Mesenchymal stem cell (in vitro differentiated cells and primary cell): ENCODE data around the gene PCDHGA1.
"Not testable (repeated sequence)": the region's sequence is repeated elsewhere in the genome, so short reads cannot be mapped to it uniquely, and the experiment has no call there.

Experiments
- DNase-seq: peaks from one replicate; pipeline ENCODE4 v3.0.0-alpha.2; 2013
- H2AFZ ChIP-seq: one replicate; pipeline ENCODE4 v1.6.1; 2013; ENCODE audit warnings: low read depth, mild to moderate bottlenecking, control low read depth, inconsistent platforms, low read length, moderate library complexity
- H2AK5ac ChIP-seq: 2 replicates; pipeline ENCODE4 v1.6.1; 2013; ENCODE audit warnings: low read length, moderate library complexity, mild to moderate bottlenecking, inconsistent platforms; ENCODE audit not compliant: severe bottlenecking
- H2BK120ac ChIP-seq: one replicate; pipeline ENCODE4 v1.6.1; 2013; ENCODE audit warnings: low read depth, mild to moderate bottlenecking, inconsistent platforms, low read length, moderate library complexity
- H2BK12ac ChIP-seq, 2 experiments: one replicate each; pipeline ENCODE4 v1.6.1; 2013; ENCODE audit warnings: inconsistent platforms in 2 of 2, low read length in 2 of 2, mild to moderate bottlenecking in 2 of 2, moderate library complexity in 2 of 2, control low read depth in 1 of 2
- H2BK15ac ChIP-seq: one replicate; pipeline ENCODE4 v1.6.1; 2013; ENCODE audit warnings: mild to moderate bottlenecking, low read depth, inconsistent platforms; ENCODE audit not compliant: poor library complexity, severe bottlenecking
- H2BK5ac ChIP-seq: 2 replicates; pipeline ENCODE4 v1.6.1; 2013; ENCODE audit warnings: low read depth, mild to moderate bottlenecking, low read length, control low read depth, inconsistent platforms; ENCODE audit not compliant: poor library complexity, severe bottlenecking
- H3K14ac ChIP-seq, 2 experiments: one replicate each; pipeline ENCODE4 v1.6.1; 2013; ENCODE audit warnings: inconsistent platforms in 2 of 2, low read length in 2 of 2, control low read depth in 1 of 2, mild to moderate bottlenecking in 1 of 2, moderate library complexity in 1 of 2
- H3K18ac ChIP-seq, 2 experiments: one replicate each; pipeline ENCODE4 v1.6.1; 2013; ENCODE audit warnings: inconsistent platforms in 2 of 2, low read length in 2 of 2, control low read depth in 1 of 2, low read depth in 1 of 2, mild to moderate bottlenecking in 1 of 2
- H3K23ac ChIP-seq, 2 experiments: one replicate each; pipeline ENCODE4 v1.6.1; 2013; ENCODE audit warnings: inconsistent platforms in 2 of 2, low read length in 2 of 2, mild to moderate bottlenecking in 2 of 2, moderate library complexity in 2 of 2, control low read depth in 1 of 2
- H3K27ac ChIP-seq: 2 replicates; pipeline ENCODE4 v1.5.1; 2013; ENCODE audit warnings: mild to moderate bottlenecking, moderate library complexity, low read length, control low read depth, inconsistent platforms; ENCODE audit not compliant: poor library complexity, severe bottlenecking
- H3K27me3 ChIP-seq, 2 experiments: 2 replicates each; pipeline versions ENCODE4 v1.6.1 to v1.7.0; 2013; ENCODE audit warnings: low read length in 2 of 2, mild to moderate bottlenecking in 2 of 2, moderate library complexity in 2 of 2, control low read depth in 1 of 2, inconsistent platforms in 1 of 2; ENCODE audit not compliant: control insufficient read depth in 1 of 2, insufficient read depth in 1 of 2
- H3K36me3 ChIP-seq, 2 experiments: 2 replicates each; pipeline versions ENCODE4 v1.6.1 to v1.7.0; 2013; ENCODE audit warnings: low read length in 2 of 2, control low read depth in 1 of 2, inconsistent platforms in 1 of 2, low read depth in 1 of 2, mild to moderate bottlenecking in 1 of 2; ENCODE audit not compliant: insufficient read depth in 2 of 2, control insufficient read depth in 1 of 2
- H3K4ac ChIP-seq, 2 experiments: one replicate each; pipeline ENCODE4 v1.6.1; 2013; ENCODE audit warnings: inconsistent platforms in 2 of 2, low read length in 2 of 2, mild to moderate bottlenecking in 2 of 2, moderate library complexity in 2 of 2, control low read depth in 1 of 2, low read depth in 1 of 2
- H3K4me1 ChIP-seq: 2 replicates; pipeline ENCODE4 v1.6.1; 2013; ENCODE audit warnings: low read depth, low read length, control low read depth; ENCODE audit not compliant: control insufficient read depth, insufficient read depth
- H3K4me2 ChIP-seq: 2 replicates; pipeline ENCODE4 v1.6.1; 2013; ENCODE audit warnings: low read length, mild to moderate bottlenecking, inconsistent platforms; ENCODE audit not compliant: poor library complexity, severe bottlenecking
- H3K4me3 ChIP-seq, 2 experiments: 2 replicates each; pipeline versions ENCODE4 v1.5.1 to v1.7.0; 2013; ENCODE audit warnings: low read length in 2 of 2, mild to moderate bottlenecking in 2 of 2, control low read depth in 1 of 2, low read depth in 1 of 2; ENCODE audit not compliant: insufficient read depth in 1 of 2
- H3K79me1 ChIP-seq: replicated peaks from 2 replicates; pipeline ENCODE4 v1.6.1; 2013; ENCODE audit warnings: mild to moderate bottlenecking, control low read depth, low read length, inconsistent platforms; ENCODE audit not compliant: poor library complexity, severe bottlenecking
- H3K9ac ChIP-seq: 2 replicates; pipeline ENCODE4 v1.7.0; 2013; ENCODE audit warnings: mild to moderate bottlenecking, low read length, moderate library complexity
- H3K9me3 ChIP-seq: 2 replicates; pipeline ENCODE4 v1.7.0; 2013; ENCODE audit warnings: mild to moderate bottlenecking, low read length; ENCODE audit not compliant: control insufficient read depth
- H4K8ac ChIP-seq: one replicate; pipeline ENCODE4 v1.6.1; 2013; ENCODE audit warnings: inconsistent platforms, mild to moderate bottlenecking, low read length, moderate library complexity
- H4K91ac ChIP-seq: one replicate; pipeline ENCODE4 v1.6.1; 2013; ENCODE audit warnings: mild to moderate bottlenecking, low read length, inconsistent platforms
- WGBS: methylation state at CpG from one replicate; pipeline ENCODE4 v1.1.7; 2013; ENCODE audit warnings: mixed read lengths; 5-methylcytosine and 5-hydroxymethylcytosine counted together

Gene PCDHGA1

DNA sequence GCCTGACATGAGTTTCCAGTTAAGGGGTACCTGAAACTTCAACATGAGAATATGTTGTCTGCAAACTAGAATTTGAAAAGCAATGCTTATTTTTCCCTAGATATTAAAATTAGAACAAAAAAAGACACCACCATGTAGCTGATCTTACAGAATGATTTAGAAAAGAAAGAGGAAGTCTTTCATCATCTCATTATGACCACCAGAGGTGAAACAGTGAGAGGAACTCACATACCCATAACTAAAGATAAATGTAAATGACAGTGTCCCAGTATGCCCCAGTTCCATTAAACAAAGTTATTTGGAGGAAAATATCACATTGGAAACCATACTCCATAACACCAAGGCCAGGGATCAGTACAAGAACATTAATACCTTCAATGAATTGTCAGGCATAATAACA, 16.6 kb upstream of the PCDHGA1 start:
- Histone ChIP-seq H3K27me3 (no peaks in the 10 kb centered on the region), H3K4ac (no peak overlapping the region), H2BK5ac (no peak overlapping the region), H2BK12ac (no peak overlapping the region), H2AFZ (no peak overlapping the region), H2BK15ac (no peak overlapping the region), H4K8ac (no peak overlapping the region), H3K18ac (no peak overlapping the region), H3K79me1 (peaks cover 27% of the 10 kb centered on the region), H3K36me3 (peaks cover 15 to 49% of the 10 kb centered on the region in 2 experiments), H3K4me1 (no peaks in the 10 kb centered on the region), H2AK5ac (no peak overlapping the region), H3K4me3 (peak overlapping the region in 1 of 2 experiments; percentile 59), H3K9me3 (peaks cover 88% of the 10 kb centered on the region), H3K27ac (no peak overlapping the region), H4K91ac (no peak overlapping the region), H2BK120ac (no peak overlapping the region), H3K4me2 (no peak overlapping the region), H3K9ac (no peak overlapping the region), H3K23ac (no peak overlapping the region), H3K14ac (no peak overlapping the region)
- no peak for DNase-seq

GRCh38 chr5:141316963-141317362, 13.4 kb upstream of the PCDHGA1 start:
- 99% methylated on average over 3 of the region's 4 CpGs for WGBS
- not testable (repeated sequence) for DNase-seq

GRCh38 chr5:141319202-141319601, 11.1 kb upstream of the PCDHGA1 start:
- Histone ChIP-seq H2BK15ac (no peak overlapping the region), H3K4me3 (peak overlapping the region in 1 of 2 experiments; percentile 92), H3K9ac (no peak overlapping the region), H3K4me2 (no peak overlapping the region), H3K14ac (no peak overlapping the region), H3K23ac (no peak overlapping the region), H3K79me1 (peaks cover 15% of the 10 kb centered on the region), H4K8ac (no peak overlapping the region), H3K4me1 (no peaks in the 10 kb centered on the region), H4K91ac (no peak overlapping the region), H2AFZ (no peak overlapping the region), H3K36me3 (peaks cover 16 to 46% of the 10 kb centered on the region in 2 experiments), H2BK12ac (no peak overlapping the region), H3K4ac (no peak overlapping the region), H2BK5ac (no peak overlapping the region), H3K9me3 (peaks cover 64% of the 10 kb centered on the region), H3K27me3 (no peaks in the 10 kb centered on the region), H3K27ac (no peak overlapping the region), H3K18ac (no peak overlapping the region), H2AK5ac (no peak overlapping the region), H2BK120ac (no peak overlapping the region)
- DNase-seq, result no peak
- WGBS, result 88% methylated on average over 6 of the region's 6 CpGs

More at GRCh38 chr5:141316963-141317362, 13.4 kb upstream of the PCDHGA1 start:
- not testable (repeated sequence) for H2BK15ac ChIP-seq, H2BK120ac ChIP-seq, H2BK12ac ChIP-seq, H3K4me2 ChIP-seq, H2AK5ac ChIP-seq, H3K27me3 ChIP-seq, H3K27ac ChIP-seq, H2AFZ ChIP-seq, H3K14ac ChIP-seq, H4K8ac ChIP-seq, H2BK5ac ChIP-seq, H3K18ac ChIP-seq, H3K23ac ChIP-seq, H3K9ac ChIP-seq, H4K91ac ChIP-seq, H3K4ac ChIP-seq, H3K4me1 ChIP-seq
- Histone ChIP-seq H3K79me1 (peaks cover 18% of the 10 kb centered on the region), H3K9me3 (peaks cover 86% of the 10 kb centered on the region), H3K4me3 (peak overlapping the region in 1 of 2 experiments; percentile 59), H3K36me3 (peaks cover 19 to 56% of the 10 kb centered on the region in 2 experiments)

DNA sequence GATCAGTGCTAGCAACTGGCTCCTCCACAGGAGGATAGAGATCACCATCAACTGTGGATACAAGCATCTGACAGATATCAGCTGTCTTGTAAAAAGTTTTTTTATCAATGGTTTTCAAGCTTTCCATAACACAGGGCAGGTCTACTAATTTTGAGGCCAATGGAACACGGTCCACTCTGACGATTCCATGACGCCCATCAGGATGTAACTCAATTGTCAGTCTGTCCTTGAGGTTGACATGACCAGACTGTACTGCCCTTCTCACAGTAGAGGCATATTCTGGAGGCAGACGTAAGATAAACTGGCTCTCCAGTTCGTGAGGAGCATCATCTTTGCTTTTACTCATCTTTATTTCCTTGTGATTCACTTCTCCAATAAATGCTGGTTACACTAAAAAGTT, 10.6 kb upstream of the PCDHGA1 start:
- Histone ChIP-seq H3K9ac (peak overlapping the region; percentile 98), H4K91ac (no peak overlapping the region), H2BK15ac (no peak overlapping the region), H3K27ac (no peak overlapping the region), H3K36me3 (peaks cover 16 to 42% of the 10 kb centered on the region in 2 experiments), H3K4me2 (peak overlapping the region; percentile 48), H2BK12ac (no peak overlapping the region), H2BK120ac (no peak overlapping the region), H3K23ac (no peak overlapping the region), H2BK5ac (no peak overlapping the region), H4K8ac (no peak overlapping the region), H3K27me3 (no peaks in the 10 kb centered on the region), H2AFZ (no peak overlapping the region), H3K14ac (no peak overlapping the region), H3K4me3 (peak overlapping the region in 1 of 2 experiments; percentile 92), H3K79me1 (peaks cover 14% of the 10 kb centered on the region), H3K9me3 (peaks cover 59% of the 10 kb centered on the region), H3K4me1 (no peaks in the 10 kb centered on the region), H3K18ac (no peak overlapping the region), H2AK5ac (no peak overlapping the region), H3K4ac (no peak overlapping the region)
- 69% methylated on average over 5 of the region's 5 CpGs for WGBS
- DNase-seq, result no peak
